ENCODE measurements around the gene CNOT6.

- TF ChIP-seq CTCF (IDR thresholded peaks at IDR 0.05) = no peak
- no peak for TF ChIP-seq REST (IDR thresholded peaks at IDR 0.05; ENCODE audit: insufficient read depth in 1 of 2, low read depth in 2 of 2, low read length in 1 of 2)
Observed at GRCh38 chr5:180586204-180586603, 92.0 kb downstream of the CNOT6 start.
